ENCODE measurements around the gene TXNRD2.

The TXNRD2 gene

GRCh38 chr22:19941365-19942082, at the start of gene TXNRD2, which contains the start of gene COMT:
Gene TXNRD2, minus strand, starts transcription at chr22:19941818. Its CDS starts 15 bp downstream, at chr22:19941803.
Gene COMT, plus strand, starts transcription at chr22:19941772. Its CDS starts 20,755 bp downstream, at chr22:19962527.
- peak within 1 kb of the TSS; percentile 98 for H3K27ac ChIP-seq
- no peak for DNase-seq (ENCODE audit: low read depth, low spot score)

- no peak overlapping the region for H3K27ac ChIP-seq
- no peak for DNase-seq (ENCODE audit: low read depth, low spot score)
Observed at GRCh38 chr22:19991395-19991644, 49.7 kb upstream of the TXNRD2 start.

- DNase-seq (ENCODE audit: low read depth, low spot score), result no peak
- no peak overlapping the region for H3K27ac ChIP-seq
Observed at GRCh38 chr22:19990609-19991394, 49.2 kb upstream of the TXNRD2 start.

- H3K27ac ChIP-seq, result no peak overlapping the region
- DNase-seq (ENCODE audit: low read depth, low spot score), result no peak
Observed at GRCh38 chr22:19990188-19990587, 48.6 kb upstream of the TXNRD2 start.

- no peak overlapping the region for H3K27ac ChIP-seq
- DNase-seq (ENCODE audit: low read depth, low spot score), result no peak
Observed at GRCh38 chr22:19989725-19990067, 48.1 kb upstream of the TXNRD2 start.

GRCh38 chr22:19988965-19989724, 47.5 kb upstream of the TXNRD2 start:
- DNase-seq (ENCODE audit: low read depth, low spot score), result no peak
- H3K27ac ChIP-seq, result no peak overlapping the region

GRCh38 chr22:19988331-19988808, 46.8 kb upstream of the TXNRD2 start:
- no peak for DNase-seq (ENCODE audit: low read depth, low spot score)
- no peak overlapping the region for H3K27ac ChIP-seq

GRCh38 chr22:19987394-19988306, 46.0 kb upstream of the TXNRD2 start:
- no peak for DNase-seq (ENCODE audit: low read depth, low spot score)
- no peak overlapping the region for H3K27ac ChIP-seq

- DNase-seq (ENCODE audit: low read depth, low spot score), result no peak
- peak overlapping the region; percentile 42 for H3K27ac ChIP-seq
Observed at GRCh38 chr22:19986410-19987341, 45.1 kb upstream of the TXNRD2 start.

GRCh38 chr22:19986011-19986409, 44.4 kb upstream of the TXNRD2 start:
- no peak overlapping the region for H3K27ac ChIP-seq

GRCh38 chr22:19984851-19985811, 43.5 kb upstream of the TXNRD2 start:
- DNase-seq (ENCODE audit: low read depth, low spot score), result no peak

More at GRCh38 chr22:19986011-19986409, 44.4 kb upstream of the TXNRD2 start:
- DNase-seq (ENCODE audit: low read depth, low spot score), result no peak

GRCh38 chr22:19984201-19984753, 42.7 kb upstream of the TXNRD2 start:
- DNase-seq (ENCODE audit: low read depth, low spot score), result peak; percentile 77
- H3K27ac ChIP-seq, result peak overlapping the region; percentile 27

More at GRCh38 chr22:19984851-19985811, 43.5 kb upstream of the TXNRD2 start:
- H3K27ac ChIP-seq, result no peak overlapping the region

GRCh38 chr22:19983741-19984140, 42.1 kb upstream of the TXNRD2 start:
- no peak for DNase-seq (ENCODE audit: low read depth, low spot score)
- H3K27ac ChIP-seq, result peak overlapping the region; percentile 27

GRCh38 chr22:19982991-19983578, 41.5 kb upstream of the TXNRD2 start:
- DNase-seq (ENCODE audit: low read depth, low spot score), result no peak
- H3K27ac ChIP-seq, result no peak overlapping the region

GRCh38 chr22:19981961-19982920, 40.6 kb upstream of the TXNRD2 start:
- DNase-seq (ENCODE audit: low read depth, low spot score), result no peak
- H3K27ac ChIP-seq, result no peak overlapping the region
